Rectal smooth muscle tissue (tissue), 1 donor: ENCODE measurements around the gene DDX3X.
"Not testable (repeated sequence)": the region's sequence is repeated elsewhere in the genome, so short reads cannot be mapped to it uniquely, and the experiment has no call there.

ENCODE experiments used
- H3K27ac ChIP-seq: one replicate; pipeline ENCODE4 v1.7.0; 2013; ENCODE audit warnings: low read depth, low read length, inconsistent platforms
- H3K27me3 ChIP-seq: one replicate; pipeline ENCODE4 v1.7.0; 2013; ENCODE audit warnings: low read length; ENCODE audit not compliant: control insufficient read depth, insufficient read depth
- H3K36me3 ChIP-seq: one replicate; pipeline ENCODE4 v1.7.0; 2013; ENCODE audit warnings: low read length; ENCODE audit not compliant: control insufficient read depth, insufficient read depth
- H3K4me1 ChIP-seq: one replicate; pipeline ENCODE4 v1.7.0; 2013; ENCODE audit warnings: low read length; ENCODE audit not compliant: control insufficient read depth, insufficient read depth
- H3K4me3 ChIP-seq: one replicate; pipeline ENCODE4 v1.7.0; 2013; ENCODE audit warnings: low read length
- H3K9ac ChIP-seq: one replicate; pipeline ENCODE4 v1.7.0; 2013; ENCODE audit warnings: low read length

DDX3X gene

GRCh38 chrX:41333744-41334362 is at the start of gene DDX3X:
TSS of gene DDX3X (plus strand) at chrX:41334162. CDS start at chrX:41334253, 91 bp downstream.
- Histone ChIP-seq H3K4me3 (peak within 1 kb of the TSS; percentile 92), H3K27me3 (no peaks in the 10 kb centered on the region), H3K27ac (peak within 1 kb of the TSS; percentile 99), H3K4me1 (peaks cover 12% of the 10 kb centered on the region), H3K36me3 (no peaks in the 10 kb centered on the region), H3K9ac (peak within 1 kb of the TSS; percentile 97)

DNA sequence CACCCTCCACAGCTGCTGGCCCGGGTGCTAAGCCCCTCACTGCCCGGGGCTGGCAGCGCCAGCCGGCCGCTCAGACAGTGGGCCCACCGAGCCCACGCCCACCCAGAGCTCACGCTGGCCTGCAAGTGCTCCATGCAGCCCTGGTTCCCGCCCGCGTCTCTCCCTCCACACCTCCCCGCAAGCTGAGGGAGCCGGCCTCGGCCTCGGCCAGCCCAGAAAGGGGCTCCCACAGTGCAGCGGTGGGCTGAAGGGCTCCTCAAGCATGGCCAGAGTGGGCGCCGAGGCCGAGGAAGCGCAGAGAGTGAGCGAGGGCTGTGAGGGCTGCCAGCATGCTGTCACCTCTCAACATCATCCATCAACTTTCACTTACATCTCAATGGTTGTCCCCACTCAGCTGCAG is 48.0 kb upstream of the DDX3X start:
- not testable (repeated sequence) for H3K27ac ChIP-seq, H3K4me3 ChIP-seq, H3K9ac ChIP-seq, H3K36me3 ChIP-seq, H3K27me3 ChIP-seq, H3K4me1 ChIP-seq

- no peak overlapping the region for H3K9ac ChIP-seq
- H3K4me1 ChIP-seq: no peaks in the 10 kb centered on the region
- H3K4me3 ChIP-seq: no peak overlapping the region
- H3K27me3 ChIP-seq: no peaks in the 10 kb centered on the region
- H3K36me3 ChIP-seq: no peaks in the 10 kb centered on the region
- H3K27ac ChIP-seq: no peak overlapping the region
Measured at GRCh38 chrX:41288641-41289040, 45.3 kb upstream of the DDX3X start.

DNA sequence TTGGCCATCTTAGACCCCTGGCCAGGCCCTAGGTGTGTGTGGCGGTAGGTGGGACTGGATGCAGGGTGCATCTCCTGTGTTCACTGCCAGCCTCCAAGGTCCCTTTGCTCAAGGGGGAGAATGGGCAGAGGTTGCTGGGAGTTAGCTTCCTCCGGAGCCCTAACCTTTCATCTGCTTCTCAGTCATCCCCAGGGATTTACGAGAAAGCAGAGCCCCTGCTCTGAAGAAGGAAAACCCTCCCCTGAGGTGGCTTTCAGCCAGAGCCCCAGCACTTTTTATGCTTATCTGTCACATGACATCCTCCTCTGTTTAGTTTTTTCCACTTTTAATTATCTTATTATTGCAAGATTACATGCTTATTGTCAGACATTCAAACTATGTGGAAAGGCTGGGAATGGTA is 44.9 kb upstream of the DDX3X start:
- H3K9ac ChIP-seq: no peak overlapping the region
- H3K27me3 ChIP-seq: no peaks in the 10 kb centered on the region
- H3K4me1 ChIP-seq: no peaks in the 10 kb centered on the region
- H3K27ac ChIP-seq: no peak overlapping the region
- no peaks in the 10 kb centered on the region for H3K36me3 ChIP-seq
- no peak overlapping the region for H3K4me3 ChIP-seq

DNA sequence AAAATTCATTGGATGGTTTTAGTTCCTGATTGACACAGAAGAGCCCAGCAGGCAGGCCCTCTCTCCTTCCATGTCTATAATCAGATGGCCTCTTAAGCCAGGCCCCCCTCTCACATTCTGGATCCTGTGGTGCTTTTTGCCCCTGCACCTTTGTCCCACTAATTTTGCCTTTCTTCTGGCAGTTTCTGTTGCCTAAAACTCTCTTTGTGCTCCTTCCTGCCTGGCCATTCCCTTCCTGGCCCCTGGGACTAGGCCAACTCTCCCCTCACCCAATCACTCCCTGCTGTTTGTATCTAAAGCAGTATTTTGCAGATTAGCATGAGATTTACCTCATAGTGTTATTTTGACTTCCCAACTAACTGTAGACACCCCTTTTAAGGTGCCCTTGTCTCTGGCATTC is 42.7 kb upstream of the DDX3X start:
- H3K36me3 ChIP-seq: no peaks in the 10 kb centered on the region
- no peak overlapping the region for H3K27ac ChIP-seq
- H3K9ac ChIP-seq: no peak overlapping the region
- no peak overlapping the region for H3K4me3 ChIP-seq
- no peaks in the 10 kb centered on the region for H3K4me1 ChIP-seq
- H3K27me3 ChIP-seq: no peaks in the 10 kb centered on the region

DNA sequence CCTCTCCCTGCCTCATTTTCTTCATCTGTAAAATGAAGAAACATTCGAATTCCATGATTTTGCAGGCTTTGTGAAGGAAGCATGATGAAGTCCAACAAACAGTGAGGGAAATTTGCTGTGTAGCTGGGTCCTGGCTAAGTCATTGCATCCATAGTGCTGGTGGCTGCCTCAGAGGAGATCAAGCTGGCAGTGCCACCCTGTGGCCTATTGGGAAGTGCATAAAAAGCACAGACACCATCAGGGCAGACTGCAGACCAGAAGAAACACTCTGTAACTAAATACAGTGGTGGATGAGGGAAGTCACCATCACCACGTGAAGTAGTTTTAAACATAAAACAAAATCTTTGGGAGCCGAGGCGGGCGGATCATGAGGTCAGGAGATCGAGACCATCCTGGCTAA is 40.7 kb upstream of the DDX3X start:
- Histone ChIP-seq H3K4me3 (no peak overlapping the region), H3K27ac (no peak overlapping the region), H3K9ac (no peak overlapping the region), H3K27me3 (no peaks in the 10 kb centered on the region), H3K36me3 (no peaks in the 10 kb centered on the region), H3K4me1 (no peaks in the 10 kb centered on the region)

DNA sequence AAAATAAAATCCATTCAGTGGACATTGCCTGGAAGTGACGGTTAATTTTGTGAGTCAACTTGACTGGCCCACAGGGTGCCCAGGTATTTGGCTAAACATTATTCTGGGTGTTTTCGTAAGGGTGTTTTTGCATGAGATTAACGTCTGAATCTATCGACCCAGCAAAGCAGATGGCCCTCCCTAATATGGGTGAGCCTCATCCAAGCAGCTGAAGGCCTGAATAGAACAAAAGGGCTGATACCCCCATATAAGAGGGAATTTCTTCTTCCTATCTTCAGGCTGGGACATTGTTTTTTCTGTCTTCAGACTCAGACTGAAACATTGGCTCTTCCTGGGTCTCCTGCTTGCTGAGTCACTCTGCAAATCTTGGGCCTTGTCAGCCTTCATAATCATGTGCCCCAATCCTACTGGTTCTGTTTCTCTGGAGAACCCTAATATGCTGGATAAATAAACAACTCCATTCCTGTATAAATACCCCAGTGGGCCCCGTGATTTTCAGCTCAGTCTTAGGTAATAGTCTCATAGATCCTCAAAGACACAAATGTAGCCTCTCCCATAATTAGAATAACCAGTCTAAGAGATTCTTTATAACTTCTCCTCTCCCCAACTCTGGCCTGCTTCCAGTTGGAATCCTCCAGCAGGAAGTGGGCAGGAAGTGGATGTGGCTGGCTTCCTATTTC is 33.1 kb upstream of the DDX3X start:
- Histone ChIP-seq H3K27me3 (no peaks in the 10 kb centered on the region), H3K9ac (no peak overlapping the region), H3K27ac (no peak overlapping the region), H3K4me1 (no peaks in the 10 kb centered on the region), H3K4me3 (no peak overlapping the region), H3K36me3 (no peaks in the 10 kb centered on the region)

DNA sequence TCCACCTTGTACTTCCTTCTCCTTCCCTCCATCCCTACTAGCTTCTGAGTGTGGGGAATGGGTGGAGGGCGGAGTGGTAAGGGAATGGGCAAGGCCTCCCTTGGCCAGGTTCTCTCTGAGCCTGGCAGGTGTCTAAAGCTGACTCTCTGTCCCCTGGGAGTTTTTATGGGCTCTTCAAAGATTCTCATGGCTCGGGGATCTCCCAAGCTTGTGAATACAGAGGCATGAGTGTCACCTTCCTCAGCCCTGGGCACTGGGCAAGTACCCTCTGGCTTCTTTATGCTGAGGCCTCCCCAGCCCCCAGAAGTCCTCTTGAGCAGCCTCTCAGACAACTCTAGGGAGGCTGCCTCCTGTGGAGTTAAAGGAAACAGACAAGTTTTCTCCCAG is 32.5 kb upstream of the DDX3X start:
- no peak overlapping the region for H3K9ac ChIP-seq
- no peaks in the 10 kb centered on the region for H3K27me3 ChIP-seq
- H3K27ac ChIP-seq: no peak overlapping the region
- H3K36me3 ChIP-seq: no peaks in the 10 kb centered on the region
- H3K4me1 ChIP-seq: no peaks in the 10 kb centered on the region
- H3K4me3 ChIP-seq: no peak overlapping the region

- H3K27ac ChIP-seq: no peak overlapping the region
- no peaks in the 10 kb centered on the region for H3K4me1 ChIP-seq
- no peak overlapping the region for H3K4me3 ChIP-seq
- H3K9ac ChIP-seq: no peak overlapping the region
- no peaks in the 10 kb centered on the region for H3K27me3 ChIP-seq
- H3K36me3 ChIP-seq: no peaks in the 10 kb centered on the region
Measured at GRCh38 chrX:41302370-41302769, 31.6 kb upstream of the DDX3X start.

DNA sequence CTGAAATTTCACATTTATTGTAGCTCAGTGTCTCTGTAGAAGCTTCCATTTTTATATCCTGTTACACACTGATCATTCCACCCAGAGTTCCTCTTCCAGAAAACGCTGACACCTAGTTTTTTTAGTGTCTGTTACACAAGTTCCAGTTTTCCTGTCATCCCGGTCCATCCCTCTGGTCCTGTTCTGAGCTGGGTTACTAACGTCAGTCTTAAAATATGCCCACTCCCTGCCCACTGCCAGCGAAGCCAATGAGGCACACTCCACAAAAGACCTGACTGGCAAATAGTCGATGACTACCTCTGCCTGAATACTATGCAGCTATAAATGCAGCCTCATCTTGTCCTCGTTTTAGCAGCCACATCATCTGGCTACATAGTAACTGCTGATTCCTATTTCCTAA is 30.9 kb upstream of the DDX3X start:
- H3K27me3 ChIP-seq: no peaks in the 10 kb centered on the region
- H3K36me3 ChIP-seq: no peaks in the 10 kb centered on the region
- H3K4me1 ChIP-seq: no peaks in the 10 kb centered on the region
- H3K9ac ChIP-seq: no peak overlapping the region
- no peak overlapping the region for H3K27ac ChIP-seq
- no peak overlapping the region for H3K4me3 ChIP-seq

GRCh38 chrX:41304178-41304577 is 29.8 kb upstream of the DDX3X start:
- Histone ChIP-seq H3K9ac (no peak overlapping the region), H3K4me3 (no peak overlapping the region), H3K4me1 (no peaks in the 10 kb centered on the region), H3K27ac (no peak overlapping the region), H3K27me3 (no peaks in the 10 kb centered on the region), H3K36me3 (no peaks in the 10 kb centered on the region)

GRCh38 chrX:41308884-41309647 is 24.9 kb upstream of the DDX3X start:
- Histone ChIP-seq H3K4me1 (no peaks in the 10 kb centered on the region), H3K9ac (no peak overlapping the region), H3K27ac (no peak overlapping the region), H3K27me3 (no peaks in the 10 kb centered on the region), H3K4me3 (no peak overlapping the region), H3K36me3 (no peaks in the 10 kb centered on the region)
